Stimulated activated CD8-positive, alpha-beta memory T cell treated with anti-CD3 and anti-CD28 coated beads, Interleukin-12 subunit alpha, Interleukin-12 subunit beta, amount 100 ng/mL, for 4 hours (primary cell): Measurements from ENCODE around the gene TBC1D20.
A peak's percentile ranks its signal among the peaks of the same experiment; 100 is the strongest.
"Not testable (repeated sequence)": the region's sequence is repeated elsewhere in the genome, so short reads cannot be mapped to it uniquely, and the experiment has no call there.

ENCODE experiments used
- DNase-seq: peaks from one replicate; pipeline ENCODE4 v3.0.0-alpha.2; 2020; ENCODE audit warnings: low read depth

TBC1D20 gene

GRCh38 chr20:475463-476357 is 13.4 kb upstream of the TBC1D20 start:
- DNase-seq = no peak

DNA sequence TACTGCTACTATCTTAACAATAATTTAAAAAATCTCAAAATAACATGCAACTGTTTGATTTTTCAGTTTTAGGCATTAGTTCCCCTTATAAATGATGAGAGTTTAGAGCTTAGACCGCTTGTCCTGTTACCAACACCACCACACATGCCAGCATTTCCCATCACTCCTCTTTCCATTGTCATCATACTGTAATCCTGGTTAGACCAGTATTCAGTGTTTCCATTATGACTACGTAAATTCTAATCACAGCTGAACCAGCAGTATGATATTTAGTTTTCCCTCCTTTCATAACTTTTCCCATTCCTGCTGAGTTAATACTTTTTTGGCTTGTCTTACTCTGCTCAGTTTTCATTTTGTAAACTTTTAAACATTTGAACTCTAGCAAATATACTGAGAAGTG is 12.2 kb upstream of the TBC1D20 start:
- no peak for DNase-seq

DNA sequence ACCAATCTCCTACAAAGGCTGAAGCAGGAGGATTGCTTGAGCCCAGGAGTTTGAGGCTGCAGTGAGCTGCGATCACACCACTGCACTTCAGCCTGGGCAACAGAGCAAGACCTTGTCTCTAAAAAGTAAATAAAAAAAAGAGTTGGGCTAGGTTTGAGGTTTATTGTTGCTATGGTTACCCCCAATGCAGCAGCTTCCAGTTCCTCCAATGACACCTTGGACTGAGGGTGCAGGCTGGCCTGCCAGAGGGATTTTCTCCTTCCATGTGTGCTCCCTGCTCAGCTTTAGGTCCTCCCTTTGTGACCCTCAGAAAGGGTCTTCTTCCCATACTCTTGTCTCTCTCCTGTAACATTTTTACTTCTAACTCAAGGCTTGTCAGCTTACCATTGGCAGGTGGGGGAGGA is 10.6 kb upstream of the TBC1D20 start:
- no peak for DNase-seq

DNA sequence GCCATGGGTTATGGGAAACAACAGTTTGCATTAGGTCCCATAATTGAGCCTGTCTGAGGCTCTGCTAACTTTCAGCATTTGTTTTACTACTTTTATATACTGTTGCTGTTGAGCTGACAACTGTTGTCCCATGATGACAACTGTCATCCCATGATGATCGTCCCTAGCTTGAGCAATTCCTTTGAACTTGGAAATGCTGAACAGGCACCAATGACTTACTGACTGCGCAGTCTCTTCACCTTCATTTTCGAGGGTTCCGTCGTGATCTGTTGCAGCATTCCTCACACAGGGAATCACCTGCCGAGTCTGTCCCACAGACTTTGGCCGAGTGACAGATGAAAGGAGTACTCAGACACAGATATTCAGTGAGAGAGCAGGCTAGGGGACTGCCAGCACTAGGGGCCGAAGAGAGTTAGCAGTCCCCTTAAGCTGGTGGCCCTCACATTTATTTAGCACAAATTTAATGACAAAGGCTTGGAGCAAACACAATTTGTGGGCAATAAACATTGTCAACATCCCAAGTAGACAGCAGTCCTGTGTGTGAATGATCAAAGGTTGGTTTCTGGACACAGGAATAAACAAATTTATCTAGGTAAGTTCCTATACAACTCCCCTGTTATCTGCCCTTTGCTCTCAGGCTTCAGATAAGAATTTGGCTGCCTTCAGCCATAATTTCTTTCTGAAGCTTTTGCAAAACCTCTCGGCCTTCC is 10.0 kb upstream of the TBC1D20 start:
- DNase-seq = no peak

- DNase-seq = no peak
Observed at GRCh38 chr20:469746-470490, 7.6 kb upstream of the TBC1D20 start.

- no peak for DNase-seq
Observed at GRCh38 chr20:467755-468154, 5.4 kb upstream of the TBC1D20 start.

GRCh38 chr20:461254-462198 is 807 bp downstream of the TBC1D20 start:
- peak; percentile 4 for DNase-seq

GRCh38 chr20:460707-461106 is 1.6 kb downstream of the TBC1D20 start:
- DNase-seq = no peak

GRCh38 chr20:460180-460579 is 2.2 kb downstream of the TBC1D20 start:
- no peak for DNase-seq

GRCh38 chr20:458776-459175 is 3.6 kb downstream of the TBC1D20 start:
- DNase-seq = no peak

DNA sequence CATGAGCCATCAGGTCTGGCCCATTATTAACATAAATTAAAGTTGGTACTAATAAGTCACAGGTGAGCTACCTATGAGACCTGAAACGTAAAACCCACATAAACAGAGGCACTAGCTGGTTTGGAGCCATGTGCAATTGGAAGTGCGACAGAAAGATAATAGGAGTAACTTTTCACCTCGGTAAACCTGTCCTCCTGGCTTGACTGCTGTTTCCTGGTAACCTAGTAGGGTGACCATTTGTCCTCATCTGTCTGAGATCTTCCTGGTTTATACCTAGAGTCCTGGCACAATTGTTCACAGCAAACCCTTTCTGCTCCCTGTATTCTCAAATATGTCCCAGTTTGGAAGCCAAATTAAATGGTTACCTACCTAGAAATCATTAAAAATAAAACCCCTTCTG is 7.4 kb downstream of the TBC1D20 start:
- DNase-seq = no peak

DNA sequence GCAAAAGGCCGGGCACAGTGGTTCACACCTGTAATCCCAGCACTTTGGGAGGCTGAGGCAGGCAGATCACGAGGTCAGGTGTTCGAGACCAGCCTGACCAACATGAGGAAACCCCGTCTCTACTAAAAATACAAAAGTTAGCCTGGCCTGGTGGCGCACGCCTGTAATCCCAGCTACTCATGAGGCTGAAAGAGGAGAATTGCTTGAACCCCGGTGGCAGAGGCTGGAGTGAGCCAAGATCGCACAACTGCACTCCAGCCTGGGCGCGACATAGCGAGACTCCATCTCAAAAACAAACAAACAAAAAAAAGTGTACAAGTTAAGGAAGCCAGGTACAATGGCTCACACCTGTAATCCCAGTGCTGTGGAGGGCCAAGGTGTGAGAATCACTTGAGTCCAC is 10.3 kb downstream of the TBC1D20 start:
- not testable (repeated sequence) for DNase-seq

DNA sequence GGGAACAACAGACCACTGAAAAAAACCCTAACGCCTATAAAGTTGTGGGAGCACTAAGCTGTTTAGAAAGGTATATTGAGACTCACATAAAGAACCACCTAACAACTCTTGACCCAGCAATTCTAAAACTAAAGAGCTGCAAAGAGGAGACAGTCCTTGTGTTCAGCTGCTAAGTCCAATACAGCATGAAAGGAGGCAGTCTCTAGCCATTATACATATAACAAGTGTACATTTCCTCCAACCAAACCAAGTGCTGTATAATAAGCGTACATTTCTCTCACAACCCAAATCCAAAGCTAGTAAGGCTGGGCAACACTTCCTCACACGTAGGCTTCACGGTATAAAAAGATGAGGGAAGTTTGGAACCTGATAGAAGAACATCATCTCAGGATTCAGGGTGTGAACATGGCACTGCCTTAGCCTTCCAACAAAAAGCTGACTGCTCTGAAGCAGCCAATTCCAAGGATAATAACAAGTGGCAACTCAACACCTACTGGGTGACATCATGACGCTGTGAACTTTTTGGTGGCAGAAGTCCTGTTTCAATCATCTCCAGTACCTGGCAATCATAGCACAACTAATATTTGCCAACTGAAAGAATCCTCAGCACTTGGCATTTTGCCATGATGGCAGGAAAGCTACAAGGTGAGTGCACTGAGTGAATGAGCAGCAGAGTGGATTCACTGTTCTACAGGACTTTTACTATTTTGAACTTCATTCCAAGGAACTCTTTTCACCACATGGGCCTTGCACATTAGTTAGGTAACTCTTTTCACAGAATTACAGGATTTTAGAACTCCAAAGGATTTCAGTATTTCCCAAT is 16.6 kb downstream of the TBC1D20 start:
- no peak for DNase-seq

- no peak for DNase-seq
Observed at GRCh38 chr20:444862-445426, 17.4 kb downstream of the TBC1D20 start.

DNA sequence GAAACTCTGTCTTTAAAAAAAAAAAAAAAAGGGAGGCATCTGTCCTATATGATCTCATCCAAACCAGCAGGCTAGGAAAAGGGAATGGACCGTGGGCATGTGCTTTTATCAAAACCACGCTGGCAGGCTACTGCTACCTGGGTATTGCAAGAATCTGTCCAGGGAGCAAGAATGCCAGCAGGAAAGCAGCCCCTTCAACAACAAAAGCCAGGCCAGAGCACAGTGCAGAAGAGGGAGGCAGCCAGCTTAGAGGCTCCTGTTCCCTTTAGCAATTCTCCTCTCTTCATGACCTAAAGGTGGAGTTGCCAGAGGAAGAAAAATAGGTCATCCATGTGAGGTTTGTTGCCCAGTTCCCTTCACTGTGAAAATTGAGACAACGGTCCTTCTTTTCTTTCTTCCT is 18.2 kb downstream of the TBC1D20 start:
- no peak for DNase-seq

DNA sequence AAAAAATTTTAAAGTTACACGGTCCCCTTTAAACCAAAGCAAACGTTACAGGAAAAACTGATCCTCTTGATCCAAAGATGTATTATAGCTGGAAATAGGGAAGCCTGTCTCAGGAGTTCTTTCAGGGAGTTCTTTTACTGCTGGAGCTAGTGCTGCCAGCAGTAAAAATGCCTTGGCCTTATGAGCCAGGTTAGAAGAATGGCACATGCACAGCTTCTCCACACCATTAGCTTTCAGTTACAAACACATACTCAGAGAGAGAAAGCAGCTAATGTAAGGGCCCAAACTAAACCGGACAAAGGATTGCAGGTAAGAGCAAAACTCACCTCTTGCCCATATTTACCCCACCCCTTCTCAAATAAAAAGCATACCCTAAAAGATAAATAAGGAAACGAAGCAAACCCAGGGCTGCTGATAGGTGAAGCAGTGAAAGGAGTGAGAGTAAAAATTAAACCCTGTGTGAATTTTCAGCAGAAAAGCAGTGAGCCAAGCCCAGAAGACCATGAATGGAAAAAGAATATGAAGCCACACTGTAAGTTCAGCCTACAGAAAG is 19.0 kb downstream of the TBC1D20 start:
- no peak for DNase-seq

GRCh38 chr20:440636-441035 is 21.7 kb downstream of the TBC1D20 start:
- DNase-seq = no peak

- no peak for DNase-seq
Observed at GRCh38 chr20:440148-440547, 22.2 kb downstream of the TBC1D20 start.

GRCh38 chr20:438571-439469 is 23.5 kb downstream of the TBC1D20 start:
- peak; percentile 28 for DNase-seq
